ENCODE measurements around the gene DAD1. TPM values are rescaled to one million over a fixed set of nuclear protein-coding genes. Genes with fewer than 3 reads are reported as not detected.

DAD1 gene
- total and polyA plus RNA-seq, 2 of the 8 experiments (the other 6 are each of a cell fraction or from before 2014, with no cell fraction given) = 131 to 440 TPM

DNA sequence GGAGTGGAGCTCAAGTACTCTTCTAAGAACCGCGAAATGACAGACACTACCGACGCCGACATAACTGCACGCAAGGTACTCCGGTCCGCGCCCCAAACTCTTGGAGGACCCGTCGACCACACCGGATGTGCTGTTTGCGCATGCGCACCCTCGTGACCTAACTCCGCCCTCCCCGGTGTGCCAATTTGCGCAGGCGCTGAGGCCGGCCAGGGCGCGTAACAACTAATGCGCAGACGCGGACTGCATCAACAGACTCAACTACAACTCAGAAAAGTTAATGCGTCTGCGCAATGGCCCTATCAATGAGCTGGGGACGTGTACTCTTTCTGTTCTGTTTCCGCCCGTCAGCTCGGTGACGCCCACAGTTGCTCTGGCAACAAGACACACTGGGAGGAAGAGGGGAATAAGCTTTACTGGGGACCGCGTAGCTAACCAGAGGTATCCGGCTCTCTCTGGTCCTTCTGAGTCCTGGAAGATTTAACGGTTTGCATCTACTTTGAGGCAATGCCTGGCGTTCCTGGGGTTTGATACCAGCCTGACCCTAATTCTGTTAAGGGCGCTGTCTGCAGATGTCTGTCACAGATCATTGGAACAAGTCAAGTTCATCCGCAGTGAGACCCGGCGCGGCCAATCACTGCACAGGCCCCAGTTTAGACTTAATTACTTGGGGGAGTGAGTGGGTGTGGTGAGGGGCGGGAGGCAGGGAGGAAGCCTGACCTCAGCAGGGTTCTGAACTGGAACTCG, at the start of gene DAD1 (continued):
- TF ChIP-seq EGR1 (IDR thresholded peaks at IDR 0.05; ENCODE audit: borderline replicate concordance, low read depth, low read length) (peak; percentile 28; the same call in 1 of the 2 replicates), SP1 (IDR thresholded peaks at IDR 0.05; ENCODE audit: low read depth, low read length) (0 out of 2 replicates have a peak, but pooled peaks have one; percentile 7), TEAD4 (IDR thresholded peaks at IDR 0.05; ENCODE audit: low read depth, low read length) (no peak), E2F6 (IDR thresholded peaks at IDR 0.05) (no peak), SIX5 (IDR thresholded peaks at IDR 0.05; ENCODE audit: low read depth, low read length) (no peak), POLR2AphosphoS5 (IDR thresholded peaks at IDR 0.05; ENCODE audit: low read depth, low read length) (peak; percentile 76; the same call in 1 of the 2 replicates), NRF1 (IDR thresholded peaks at IDR 0.05; ENCODE audit: low read depth, low read length) (peak; percentile 96), SIRT6 (IDR thresholded peaks at IDR 0.05; ENCODE audit: low read length) (no peak), HDAC6 (IDR thresholded peaks at IDR 0.05; ENCODE audit: low read depth, low read length) (no peak), ZNF274 (IDR thresholded peaks at IDR 0.05; ENCODE audit: borderline replicate concordance, extremely low read depth, low read length) (no peak), SRF (IDR thresholded peaks at IDR 0.05; ENCODE audit: low read depth, low read length) (no peak), PHF8 (conservative IDR thresholded peaks at IDR 0.05; ENCODE audit: low read depth, low read length) (0 out of 2 replicates have a peak, but pooled peaks have one; percentile 63), MAX (IDR thresholded peaks at IDR 0.05) (no peak), HDAC2 (IDR thresholded peaks at IDR 0.05; ENCODE audit: borderline replicate concordance in 1 of 2, low read depth in 2 of 2, low read length in 2 of 2) (no peak), BRCA1 (IDR thresholded peaks at IDR 0.05; ENCODE audit: low read depth, low read length) (no peak), SP2 (IDR thresholded peaks at IDR 0.05; ENCODE audit: low read length) (no peak), CREB1 (IDR thresholded peaks at IDR 0.05) (peak; percentile 61; the same call in 1 of the 2 replicates)
